NCI-H2081 treated with DMSO at 0.1 percent for 48 hours (cell line): ENCODE measurements around the gene KRTAP3-2.

Source experiments
- DNase-seq: peaks from one replicate; lab custom pipeline; 2025; lab: John Stamatoyannopoulos, UW

Gene KRTAP3-2

GRCh38 chr17:41010441-41010840 lies 10.7 kb upstream of the KRTAP3-2 start:
- DNase-seq = no peak

DNA sequence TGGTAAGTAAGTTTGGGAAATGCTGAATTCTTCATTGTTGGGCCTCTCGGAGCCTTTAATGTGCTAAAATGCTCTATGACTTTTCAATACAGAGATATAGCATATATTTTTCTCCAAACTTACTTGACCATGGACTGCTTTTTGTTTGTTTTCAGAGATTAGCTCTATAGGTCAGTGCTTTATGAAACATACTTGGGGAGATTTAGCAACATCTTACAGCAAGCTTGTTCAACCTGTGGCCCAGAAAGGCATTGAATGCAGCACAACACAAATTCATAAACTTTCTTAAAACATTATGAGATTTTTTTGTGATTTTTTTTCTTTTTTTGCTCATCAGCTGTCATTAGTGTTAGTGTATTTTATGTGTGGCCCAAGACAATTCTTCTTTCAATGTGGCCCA lies 10.2 kb upstream of the KRTAP3-2 start:
- DNase-seq = no peak

DNA sequence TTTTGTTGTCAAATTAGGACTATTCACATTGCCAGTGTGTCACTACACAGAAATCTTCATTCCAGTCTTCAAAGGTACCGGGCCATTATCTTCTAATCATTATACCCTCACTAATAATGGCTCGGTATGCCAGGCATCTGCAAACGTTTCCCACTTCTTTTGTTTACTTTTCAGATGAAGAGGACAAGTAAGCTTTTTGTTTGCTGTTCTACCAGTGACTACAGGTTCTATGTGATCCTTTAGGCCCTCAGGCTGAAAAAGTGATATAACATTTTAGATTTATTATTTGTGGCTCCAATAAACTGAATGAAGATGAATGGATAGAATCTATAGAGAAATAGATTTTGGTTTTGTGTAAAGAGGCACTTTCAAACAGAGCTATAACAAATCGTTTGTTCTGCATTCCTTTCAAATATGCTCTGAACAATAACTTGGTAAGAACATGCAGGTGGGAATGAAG lies 9.6 kb upstream of the KRTAP3-2 start:
- DNase-seq = no peak

- DNase-seq = no peak
Measured at GRCh38 chr17:41008811-41009210, 9.1 kb upstream of the KRTAP3-2 start, which contains the start of gene KRTAP3-1. Gene KRTAP3-1, minus strand, starts transcription at chr17:41009128. Its CDS starts 54 bp downstream, at chr17:41009074.

GRCh38 chr17:41004397-41004796 lies 4.7 kb upstream of the KRTAP3-2 start:
- no peak for DNase-seq

DNA sequence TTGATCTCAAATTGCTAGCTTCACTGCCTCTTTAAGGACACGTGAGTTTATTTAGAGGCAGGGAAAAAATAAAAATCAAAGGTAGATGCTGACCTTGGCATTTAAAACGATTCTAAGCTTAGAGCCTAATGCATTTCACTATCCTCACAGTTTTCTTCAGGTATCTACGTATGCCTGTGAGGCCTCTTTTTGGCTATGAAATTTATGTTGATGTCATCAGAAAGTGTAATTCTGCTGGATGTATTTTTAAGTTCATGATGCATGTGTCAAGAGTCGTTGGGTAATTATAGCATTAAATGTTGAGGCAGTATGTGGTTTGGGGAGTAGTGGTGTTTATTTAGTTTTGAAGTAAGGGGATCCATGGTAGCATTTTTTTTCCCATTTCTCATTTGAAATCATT lies 4.2 kb upstream of the KRTAP3-2 start:
- DNase-seq = no peak

DNA sequence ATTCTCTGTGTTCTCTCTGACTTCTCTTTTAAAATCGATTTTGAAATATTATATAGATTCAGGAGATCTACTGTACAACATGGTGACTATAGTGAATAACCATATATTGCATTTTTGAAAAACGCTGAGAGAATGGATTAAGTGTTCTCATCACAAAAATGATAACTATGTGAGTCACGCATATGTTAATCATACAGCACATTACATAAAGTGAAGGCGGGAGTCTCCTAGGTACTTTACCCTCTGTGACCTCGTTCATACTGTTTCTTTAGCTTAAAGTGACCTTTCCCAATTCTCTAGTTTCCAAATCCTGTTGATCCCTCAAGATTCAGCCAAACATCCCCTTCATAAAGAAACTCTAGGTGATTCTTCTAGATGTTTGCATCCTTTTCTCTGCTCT lies 3.1 kb upstream of the KRTAP3-2 start:
- no peak for DNase-seq

DNA sequence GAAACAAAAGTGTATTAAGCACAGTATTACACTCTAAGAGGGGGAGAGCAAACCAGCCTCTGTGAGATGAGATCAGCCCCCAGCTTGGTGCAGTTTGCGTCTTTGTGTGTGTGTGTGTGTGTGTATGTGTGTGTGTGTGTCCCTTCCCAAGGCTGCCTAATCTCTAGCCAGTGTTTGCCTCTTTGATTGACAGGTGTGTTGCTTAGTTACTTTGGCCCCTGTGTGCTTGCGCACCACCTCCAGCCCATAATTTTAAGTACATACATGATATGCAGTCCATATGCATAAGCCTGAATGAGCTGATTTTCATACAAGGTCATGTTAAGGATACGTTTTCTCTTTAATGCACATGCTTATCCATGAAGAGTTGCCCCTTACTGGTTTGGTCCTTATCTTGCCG lies 2.1 kb upstream of the KRTAP3-2 start:
- DNase-seq = no peak

DNA sequence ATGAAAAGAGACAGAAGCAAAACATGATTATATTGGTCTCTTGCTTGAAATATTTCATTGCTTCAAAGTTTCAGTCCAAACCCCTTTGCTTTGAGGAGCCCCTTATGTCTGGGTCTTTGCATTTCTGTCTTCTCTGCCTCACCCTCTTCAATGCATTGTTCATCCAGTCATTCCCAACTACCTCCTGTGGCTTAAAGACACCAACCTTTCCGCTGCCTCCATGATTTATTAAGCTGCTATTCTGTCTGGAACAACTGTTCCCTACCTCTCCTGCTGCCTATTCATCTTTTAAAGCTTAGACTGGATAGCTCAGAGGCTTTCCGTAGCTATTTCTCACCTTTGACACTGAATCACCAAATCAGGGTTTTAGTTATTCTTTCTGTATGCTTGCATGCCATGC lies 2.3 kb downstream of the KRTAP3-2 start:
- DNase-seq = no peak

DNA sequence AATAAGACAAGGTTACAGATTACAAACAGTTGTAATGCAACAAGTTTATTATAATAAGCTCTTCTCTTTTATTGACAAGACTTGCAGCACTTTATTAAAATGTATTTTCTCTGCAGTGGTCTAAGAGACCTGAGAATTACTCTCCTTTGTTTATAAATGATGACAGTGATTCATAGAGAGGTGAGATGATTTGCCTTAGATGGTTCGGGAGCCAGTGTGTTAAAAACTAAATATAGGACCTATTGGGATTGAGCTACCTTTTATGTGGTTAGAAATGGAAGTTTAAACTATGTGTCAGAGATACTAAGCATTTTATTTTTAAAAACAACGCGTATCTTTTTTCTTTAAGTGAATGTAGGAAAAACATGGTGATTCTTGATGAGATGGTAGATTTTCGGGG lies 2.9 kb downstream of the KRTAP3-2 start:
- no peak for DNase-seq

DNA sequence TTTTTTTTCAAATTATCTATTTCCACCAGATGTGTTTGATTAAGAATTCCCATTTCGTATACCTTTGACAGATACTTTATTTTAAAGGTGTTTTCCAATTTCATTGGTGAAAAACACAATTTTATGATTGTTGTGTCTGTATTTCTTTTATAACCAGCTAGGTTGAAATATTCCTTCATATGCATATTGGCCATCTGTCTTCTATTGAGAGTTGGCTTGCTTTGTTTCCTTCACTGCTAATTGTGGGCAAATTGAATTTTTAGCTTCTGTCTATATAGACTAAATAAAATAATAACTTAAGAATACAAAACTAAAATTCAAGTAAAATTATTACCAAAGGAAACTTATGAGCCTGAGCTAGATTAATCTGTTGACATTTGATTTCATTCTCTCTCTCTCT lies 4.6 kb downstream of the KRTAP3-2 start:
- no peak for DNase-seq

GRCh38 chr17:40993839-40994238 lies 5.9 kb downstream of the KRTAP3-2 start, which contains the start of gene KRTAP3-3:
Gene KRTAP3-3, minus strand, starts transcription at chr17:40994164. Its CDS starts 67 bp downstream, at chr17:40994097.
- DNase-seq = no peak

GRCh38 chr17:40993084-40993483 lies 6.6 kb downstream of the KRTAP3-2 start:
- DNase-seq = no peak

GRCh38 chr17:40992666-40993065 lies 7.0 kb downstream of the KRTAP3-2 start:
- DNase-seq = no peak

DNA sequence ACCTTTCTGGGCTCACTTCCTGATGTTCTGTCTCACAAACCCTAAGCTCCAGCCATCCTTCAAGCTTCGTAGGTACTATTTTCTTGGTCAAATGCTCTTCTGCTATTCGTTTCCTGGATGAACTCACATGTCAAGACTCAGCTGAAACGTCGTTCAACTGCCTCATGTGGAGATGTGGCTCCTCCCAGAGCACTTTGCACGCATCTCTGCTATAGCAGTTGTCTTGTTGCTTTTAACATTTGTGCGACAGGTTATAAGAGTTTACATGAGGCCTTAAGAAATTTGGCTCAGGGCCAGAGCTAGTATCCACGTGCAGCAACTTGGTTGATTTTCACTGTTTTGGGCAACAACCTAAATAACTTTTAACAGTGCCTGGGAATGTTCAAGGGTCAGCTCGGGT lies 12.8 kb downstream of the KRTAP3-2 start:
- no peak for DNase-seq

- DNase-seq = no peak
Measured at GRCh38 chr17:40984226-40984625, 15.5 kb downstream of the KRTAP3-2 start, which contains the start of gene KRT40. Gene KRT40, minus strand, starts transcription at chr17:40984326. Its CDS starts 53 bp downstream, at chr17:40984273.

DNA sequence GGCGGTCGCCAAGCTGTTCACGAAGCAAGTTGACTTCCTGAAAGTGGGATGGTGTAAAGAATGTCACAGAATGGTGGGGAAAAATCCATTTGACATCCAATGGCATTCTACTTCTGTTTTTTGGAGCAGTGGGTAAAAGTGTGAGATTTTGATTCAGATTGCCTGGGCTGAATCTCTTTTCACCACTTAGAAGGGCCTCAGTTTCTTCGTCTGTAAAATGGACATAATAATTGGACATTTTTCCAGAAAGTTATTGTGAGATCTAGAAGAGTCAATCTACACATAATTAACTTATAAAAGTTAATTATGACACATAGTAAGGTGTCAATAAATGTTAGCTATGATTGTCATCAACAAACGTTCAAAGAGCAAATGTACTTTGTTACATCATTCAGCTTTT lies 18.6 kb downstream of the KRTAP3-2 start:
- DNase-seq = no peak

DNA sequence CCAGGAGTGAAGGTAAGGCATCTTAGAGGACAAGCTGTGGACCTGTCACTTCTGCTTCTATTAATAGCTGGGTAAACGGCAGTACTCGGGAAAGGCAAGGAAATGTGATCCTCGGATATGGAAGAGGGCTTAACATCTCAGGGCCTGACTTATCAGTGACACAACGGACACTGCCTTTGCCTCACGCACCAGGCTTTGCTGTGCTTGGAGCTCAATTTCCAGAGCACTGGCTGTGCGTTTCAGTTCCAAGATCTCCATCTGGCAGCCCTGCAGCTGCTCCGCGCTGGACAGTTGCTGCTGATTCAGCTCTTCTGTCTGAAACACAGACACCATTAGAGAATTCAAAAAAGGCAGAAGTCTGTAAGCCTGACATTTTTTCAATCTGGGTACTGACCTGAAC lies 19.1 kb downstream of the KRTAP3-2 start:
- no peak for DNase-seq

- DNase-seq = no peak
Measured at GRCh38 chr17:40980117-40980516, 19.6 kb downstream of the KRTAP3-2 start.

- no peak for DNase-seq
Measured at GRCh38 chr17:40978575-40979151, 21.0 kb downstream of the KRTAP3-2 start.

DNA sequence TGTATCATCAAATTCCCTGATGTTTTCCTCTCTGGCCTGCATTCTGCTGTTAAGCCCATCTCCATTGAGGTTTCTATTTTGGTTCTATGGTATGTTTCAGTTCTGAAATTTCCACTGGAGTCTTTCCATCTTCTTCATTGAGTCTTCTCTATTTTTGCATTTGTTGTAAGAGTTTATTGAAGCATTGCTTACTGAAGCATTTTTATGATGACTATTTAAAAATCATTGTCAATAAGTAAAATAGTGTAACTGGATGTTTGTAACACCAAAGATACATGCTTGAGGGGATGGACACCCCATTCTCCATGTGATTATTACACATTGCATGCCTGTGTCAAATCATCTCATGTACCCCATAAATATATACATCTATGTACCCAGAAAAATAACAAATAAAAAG lies 24.2 kb downstream of the KRTAP3-2 start:
- DNase-seq = no peak

DNA sequence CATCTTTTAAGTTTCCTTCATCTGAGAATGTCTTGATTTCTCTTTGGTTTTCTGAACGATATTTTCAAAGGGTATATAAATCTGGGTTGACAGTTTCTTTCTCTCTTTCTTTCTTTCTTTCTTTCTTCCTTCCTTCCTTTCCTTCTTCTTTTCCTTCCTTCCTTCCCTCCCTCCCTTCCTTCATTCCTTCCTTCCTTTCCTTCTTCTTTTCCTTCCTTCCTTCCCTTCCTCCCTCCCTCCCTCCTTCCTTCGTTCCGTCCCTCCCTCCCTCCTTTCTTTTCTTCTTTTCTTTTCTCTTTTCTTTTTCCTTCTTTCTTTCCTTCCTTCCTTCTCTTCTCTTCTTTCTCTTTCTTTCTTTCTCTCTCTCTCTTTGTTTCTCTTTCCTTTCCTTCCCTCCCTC lies 25.3 kb downstream of the KRTAP3-2 start:
- no peak for DNase-seq

- no peak for DNase-seq
Measured at GRCh38 chr17:40967582-40967981, 32.1 kb downstream of the KRTAP3-2 start.

GRCh38 chr17:40966848-40967247 lies 32.9 kb downstream of the KRTAP3-2 start, which contains the start of gene KRT39:
Gene KRT39, minus strand, starts transcription at chr17:40966948. Its CDS starts 92 bp downstream, at chr17:40966856.
- DNase-seq = no peak
